HG02870 (cell line): ENCODE measurements around the gene CLCF1.
"Not testable (repeated sequence)": the region's sequence is repeated elsewhere in the genome, so short reads cannot be mapped to it uniquely, and the experiment has no call there.

ENCODE experiments used
- ATAC-seq: cut with Tn5 transposase; IDR thresholded peaks from one replicate; pipeline ENCODE4 v1.9.1; 2021; ENCODE audit warnings: mild to moderate bottlenecking, moderate library complexity; ENCODE audit not compliant: unreplicated experiment

CLCF1 gene

DNA sequence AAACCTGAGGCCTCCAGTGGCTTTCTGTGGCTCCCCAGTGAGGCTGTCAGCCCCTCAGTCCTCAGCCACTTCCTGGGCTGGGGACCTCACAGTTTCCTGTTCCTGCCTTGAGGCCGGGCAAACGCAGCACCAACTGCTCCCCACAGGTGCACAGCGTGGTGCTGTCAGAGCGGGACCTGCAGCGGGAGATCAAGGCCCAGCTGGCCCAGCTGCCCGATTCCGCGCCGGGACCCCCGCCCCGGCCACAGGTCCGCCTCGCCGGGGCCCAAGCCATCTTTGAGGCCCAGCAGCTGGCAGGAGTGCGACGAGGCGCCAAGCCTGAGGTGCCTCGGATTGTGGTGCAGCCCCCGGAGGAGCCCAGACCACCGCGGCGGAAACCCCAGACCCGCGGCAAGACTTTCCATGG lies 35.9 kb upstream of the CLCF1 start:
- ATAC-seq, result peak; percentile 37

DNA sequence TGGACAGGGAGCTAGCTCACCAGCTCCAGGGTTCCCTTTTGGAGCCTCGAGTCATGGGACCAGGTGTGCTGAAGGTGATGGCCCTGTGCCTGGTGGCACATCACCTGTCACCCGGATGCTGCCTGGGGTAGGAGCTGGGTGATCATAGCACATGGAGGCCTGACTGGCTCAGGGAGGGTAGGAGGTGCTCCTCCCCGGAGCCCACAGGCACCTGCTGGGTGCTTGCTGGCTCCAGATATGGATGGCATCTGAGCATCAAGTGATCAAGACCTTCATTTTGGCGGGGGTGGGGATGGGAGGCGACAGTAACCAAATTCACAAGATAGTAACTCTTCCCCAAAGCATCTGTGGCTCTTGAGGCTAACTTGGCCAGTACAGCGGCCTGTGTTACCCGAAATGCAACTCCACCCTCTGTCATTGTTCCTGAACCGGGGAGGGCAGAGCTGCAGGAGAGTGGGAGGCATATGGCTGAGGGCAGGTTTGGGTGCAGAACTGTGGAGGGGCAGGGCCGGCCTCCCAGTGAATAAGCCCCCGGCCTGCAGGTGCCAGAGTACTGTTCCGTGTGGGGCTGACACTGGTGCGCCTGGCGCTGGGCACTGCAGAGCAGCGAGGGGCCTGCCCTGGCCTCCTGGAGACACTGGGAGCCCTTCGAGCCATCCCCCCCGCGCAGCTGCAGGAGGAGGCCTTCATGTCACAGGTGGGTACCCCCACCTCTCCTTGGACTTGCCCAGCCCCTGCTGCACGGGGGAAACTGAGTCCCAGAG lies 35.2 kb upstream of the CLCF1 start:
- ATAC-seq, result no peak

GRCh38 chr11:67407688-67408163 lies 34.3 kb upstream of the CLCF1 start:
- ATAC-seq, result no peak

GRCh38 chr11:67406969-67407687 lies 33.7 kb upstream of the CLCF1 start:
- no peak for ATAC-seq

GRCh38 chr11:67406420-67406968 lies 33.1 kb upstream of the CLCF1 start:
- ATAC-seq, result no peak

- ATAC-seq, result no peak
Measured at GRCh38 chr11:67405688-67406339, 32.4 kb upstream of the CLCF1 start.

DNA sequence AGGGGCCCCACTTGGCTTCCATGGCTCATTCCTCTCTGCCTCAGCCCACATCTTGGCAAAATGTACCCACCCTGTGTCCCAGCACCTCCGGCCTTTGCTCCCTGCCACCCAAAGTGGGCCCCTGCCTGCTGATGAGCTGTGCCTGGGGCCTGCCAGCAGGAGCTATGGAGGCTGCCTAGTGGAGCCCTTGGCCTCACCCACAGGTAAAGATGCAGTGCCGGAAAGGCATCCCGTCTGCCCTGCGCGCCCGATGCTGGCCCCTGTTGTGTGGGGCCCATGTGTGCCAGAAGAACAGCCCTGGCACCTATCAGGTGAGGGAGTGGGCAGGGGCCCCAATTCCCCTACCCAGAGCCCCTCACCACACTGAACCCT lies 31.8 kb upstream of the CLCF1 start:
- no peak for ATAC-seq

DNA sequence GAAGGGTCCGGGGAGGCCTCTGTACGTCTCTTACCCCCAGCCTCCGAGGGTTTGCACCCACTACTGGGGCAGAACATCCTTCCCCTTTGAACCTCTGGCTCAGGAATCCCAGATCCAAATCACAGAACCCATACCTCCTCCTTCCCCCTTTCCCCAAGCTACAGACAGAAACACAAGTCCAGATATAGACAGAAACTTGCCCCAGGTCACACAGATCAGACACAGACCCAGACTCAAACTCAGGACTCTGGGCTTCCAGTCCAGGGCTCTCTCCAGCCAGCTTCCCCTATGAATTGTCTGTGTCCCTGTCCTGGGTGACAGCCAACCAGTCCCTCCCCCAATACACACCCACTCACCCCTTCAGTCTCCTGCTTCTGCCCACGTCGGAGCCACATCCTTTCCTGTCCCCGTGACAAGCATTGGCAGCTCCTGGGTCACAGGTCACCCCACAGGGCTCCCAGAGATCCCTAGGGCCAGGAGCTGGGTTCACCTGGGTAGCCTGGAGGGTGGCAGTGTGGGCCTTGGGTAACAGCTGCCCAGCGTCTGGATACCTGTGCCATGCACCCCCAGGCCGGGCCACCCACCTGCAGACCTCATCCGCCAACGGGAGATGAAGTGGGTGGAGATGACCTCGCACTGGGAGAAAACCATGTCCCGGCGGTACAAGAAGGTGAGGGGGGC lies 31.3 kb upstream of the CLCF1 start:
- no peak for ATAC-seq

- not testable (repeated sequence) for ATAC-seq
Measured at GRCh38 chr11:67403085-67403484, 29.7 kb upstream of the CLCF1 start.

GRCh38 chr11:67402192-67402839 lies 28.9 kb upstream of the CLCF1 start:
- not testable (repeated sequence) for ATAC-seq

GRCh38 chr11:67401495-67402191 lies 28.2 kb upstream of the CLCF1 start, which contains the start of gene PPP1CA:
PPP1CA (minus strand) TSS chr11:67401858; CDS start chr11:67401782, 76 bp downstream.
- peak; percentile 53 for ATAC-seq

- no peak for ATAC-seq
Measured at GRCh38 chr11:67400942-67401494, 27.6 kb upstream of the CLCF1 start.

DNA sequence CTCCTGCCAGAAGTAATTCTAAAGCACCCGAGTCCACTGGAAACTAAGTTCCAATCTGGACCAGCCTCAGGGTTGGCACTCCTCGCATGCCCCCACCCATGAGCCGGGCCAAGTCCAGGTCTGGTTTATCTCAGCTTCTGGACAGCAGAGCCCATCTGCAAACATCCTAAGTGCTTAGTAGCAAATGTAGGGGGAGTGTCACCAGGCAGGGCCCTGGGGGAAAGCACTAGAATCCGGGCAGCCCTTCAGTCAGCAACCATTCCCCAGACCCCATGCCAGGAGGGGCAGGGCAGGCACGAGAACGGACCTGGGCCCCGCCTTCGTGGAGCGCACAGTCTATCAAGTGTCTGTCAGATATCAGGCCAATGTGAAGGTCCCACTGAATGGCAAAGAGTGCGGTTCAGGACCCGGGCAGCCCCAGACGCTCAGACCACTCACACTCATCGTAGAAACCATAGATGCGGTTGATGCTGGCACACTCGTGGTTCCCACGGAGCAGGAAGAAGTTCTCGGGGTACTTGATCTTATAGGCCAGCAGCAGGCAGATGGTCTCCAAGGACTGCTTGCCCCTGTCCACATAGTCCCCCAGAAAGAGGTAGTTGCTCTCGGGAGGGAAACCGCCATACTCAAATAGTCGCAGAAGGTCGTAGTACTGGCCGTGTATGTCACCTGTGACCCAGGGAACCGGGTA lies 27.0 kb upstream of the CLCF1 start:
- ATAC-seq, result no peak

DNA sequence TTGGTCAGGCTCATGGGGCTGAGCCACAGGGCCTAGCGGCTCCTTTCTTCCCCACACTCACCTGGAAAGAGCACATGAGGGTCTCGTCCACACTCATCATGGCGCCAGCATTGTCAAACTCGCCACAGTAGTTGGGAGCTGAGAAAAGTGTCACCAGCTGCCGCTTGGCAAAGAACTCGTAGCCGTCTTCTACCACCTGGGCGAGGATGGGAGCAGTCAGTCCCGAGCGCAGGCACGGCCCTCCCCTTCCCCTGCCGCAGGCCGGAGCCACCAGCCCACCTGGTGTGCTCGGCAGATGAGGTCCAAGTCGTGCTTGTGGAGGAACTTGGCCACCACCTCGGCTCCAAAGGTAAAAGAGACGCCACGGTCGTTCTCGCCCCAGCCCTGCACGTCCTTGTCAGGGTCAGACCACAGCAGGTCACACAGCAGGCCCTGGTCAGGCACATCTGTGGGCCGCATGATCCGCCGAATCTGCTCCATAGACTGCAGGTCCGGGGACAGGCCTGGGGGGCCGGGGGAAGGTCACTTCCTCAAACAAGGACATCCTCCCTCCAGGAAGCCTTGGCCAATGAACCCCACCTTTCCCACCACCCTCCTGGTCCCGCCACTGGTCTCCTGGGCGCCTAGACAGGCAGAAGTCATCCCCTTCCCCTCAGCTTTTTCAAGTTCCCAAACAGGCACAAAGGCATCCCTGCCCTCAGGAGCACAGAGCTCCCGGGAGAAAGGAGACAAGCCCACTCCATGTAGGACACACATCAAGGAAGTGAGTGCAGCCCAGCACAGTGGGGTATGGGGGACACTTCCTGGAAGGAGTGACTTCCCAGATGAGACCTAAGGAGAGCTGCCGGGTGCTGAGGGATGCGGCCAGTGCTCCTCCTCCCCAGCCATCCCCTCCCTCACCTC lies 25.5 kb upstream of the CLCF1 start:
- no peak for ATAC-seq

- ATAC-seq, result no peak
Measured at GRCh38 chr11:67397986-67398660, 24.7 kb upstream of the CLCF1 start.

- ATAC-seq, result no peak
Measured at GRCh38 chr11:67397536-67397935, 24.1 kb upstream of the CLCF1 start.
